ENCODE measurements around the gene RDM1. TPM values are rescaled to one million over a fixed set of nuclear protein-coding genes. Genes with fewer than 3 reads are reported as not detected.

The RDM1 gene
- total RNA-seq, 2 experiments from 2014 or later: 4.1 to 11.0 TPM

GRCh38 chr17:35879773-35880654 is 50.6 kb downstream of the RDM1 start, which contains the start of gene CCL5:
Gene CCL5, minus strand, starts transcription at chr17:35880360.
- Histone ChIP-seq H4K20me1 (ENCODE audit: insufficient read depth, low read length) (no peaks in the 10 kb centered on the region), H3K36me3 (ENCODE audit: insufficient read depth, low read length) (no peaks in the 10 kb centered on the region), H3K4me1 (ENCODE audit: insufficient read depth, low read length, poor library complexity, severe bottlenecking) (peaks cover 12% of the 10 kb centered on the region), H2AFZ (ENCODE audit: low read length) (0 out of 2 replicates have a peak within 1 kb of the TSS, but pooled peaks have one; percentile 38), H3K4me2 (ENCODE audit: low read length) (peak within 1 kb of the TSS; percentile 47), H3K27ac (ENCODE audit: low read depth, low read length, poor library complexity, severe bottlenecking) (no peak within 1 kb of the TSS), H3K79me2 (ENCODE audit: insufficient read depth, low read depth, low read length) (no peaks in the 10 kb centered on the region), H3K9me3 (ENCODE audit: low read length) (no peaks in the 10 kb centered on the region), H3K9me2 (ENCODE audit: insufficient read depth, low read length) (no peaks in the 10 kb centered on the region), H3K4me3 (ENCODE audit: low read depth, low read length, poor library complexity, severe bottlenecking) (no peak within 1 kb of the TSS)
- ChIA-PET POLR2A (interaction anchor here (1.1 to 1.3 kb wide), 2 partner anchors 9 kb away, joined by 3 to 4 read pairs; no protein-coding TSS in a partner anchor), CTCF (ENCODE audit: unreplicated experiment) (no interaction called here)
- TF ChIP-seq EZH2phosphoT487 (IDR thresholded peaks at IDR 0.05; ENCODE audit: borderline replicate concordance, low read depth, low read length) (no peak), CTCF (conservative IDR thresholded peaks at IDR 0.05; ENCODE audit: low read length) (no peak)
- intact Hi-C loops (cut with micrococcal nuclease; ENCODE audit: unreplicated experiment): no loop called here
- DNase-seq (ENCODE audit: low spot score): peak; percentile 14
- BruUV-seq (replicated peaks): no TSS peak

- intact Hi-C loops (cut with micrococcal nuclease; ENCODE audit: unreplicated experiment): no loop called here
- POLR2A ChIA-PET: no interaction called here
- no peaks in the 10 kb centered on the region for H4K20me1 ChIP-seq (ENCODE audit: insufficient read depth, low read length)
- H3K27ac ChIP-seq (ENCODE audit: low read depth, low read length, poor library complexity, severe bottlenecking): no peak overlapping the region
- no peak overlapping the region for H2AFZ ChIP-seq (ENCODE audit: low read length)
- H3K4me2 ChIP-seq (ENCODE audit: low read length): no peak overlapping the region
- CTCF ChIA-PET (ENCODE audit: unreplicated experiment): no interaction called here
- H3K36me3 ChIP-seq (ENCODE audit: insufficient read depth, low read length): no peaks in the 10 kb centered on the region
- peaks cover 12% of the 10 kb centered on the region for H3K4me1 ChIP-seq (ENCODE audit: insufficient read depth, low read length, poor library complexity, severe bottlenecking)
- no peak overlapping the region for H3K4me3 ChIP-seq (ENCODE audit: low read depth, low read length, poor library complexity, severe bottlenecking)
- no peaks in the 10 kb centered on the region for H3K9me3 ChIP-seq (ENCODE audit: low read length)
- BruUV-seq (replicated peaks): no TSS peak
- H3K79me2 ChIP-seq (ENCODE audit: insufficient read depth, low read depth, low read length): no peaks in the 10 kb centered on the region
- DNase-seq (ENCODE audit: low spot score): no peak
- no peaks in the 10 kb centered on the region for H3K9me2 ChIP-seq (ENCODE audit: insufficient read depth, low read length)
- TF ChIP-seq CTCF (conservative IDR thresholded peaks at IDR 0.05; ENCODE audit: low read length) (no peak), EZH2phosphoT487 (IDR thresholded peaks at IDR 0.05; ENCODE audit: borderline replicate concordance, low read depth, low read length) (no peak)
These were observed 52.2 kb downstream of the RDM1 start for GRCh38 chr17:35878361-35878760.
